HG02798 (cell line): ENCODE measurements around the gene RGS19.

Source experiments
- ATAC-seq: cut with Tn5 transposase; IDR thresholded peaks from one replicate; pipeline ENCODE4 v1.9.1; 2021; ENCODE audit warnings: mild to moderate bottlenecking; ENCODE audit not compliant: unreplicated experiment, poor library complexity

RGS19 gene

GRCh38 chr20:64037498-64038213, 41.7 kb downstream of the RGS19 start:
- ATAC-seq = no peak

GRCh38 chr20:64037199-64037497, 42.2 kb downstream of the RGS19 start:
- ATAC-seq = no peak

GRCh38 chr20:64036346-64037198, 42.7 kb downstream of the RGS19 start:
- no peak for ATAC-seq

GRCh38 chr20:64035933-64036345, 43.4 kb downstream of the RGS19 start, which contains the start of gene C20orf204:
Gene C20orf204 (plus strand): TSS chr20:64036182. CDS start chr20:64036324, 142 bp downstream.
- ATAC-seq = no peak

- ATAC-seq = no peak
Measured at GRCh38 chr20:64035066-64035932, 44.0 kb downstream of the RGS19 start.

GRCh38 chr20:64033981-64034493, 45.3 kb downstream of the RGS19 start:
- no peak for ATAC-seq

- no peak for ATAC-seq
Measured at GRCh38 chr20:64032706-64033624, 46.4 kb downstream of the RGS19 start.

GRCh38 chr20:64031822-64032314, 47.5 kb downstream of the RGS19 start:
- no peak for ATAC-seq

GRCh38 chr20:64030371-64031134, 48.8 kb downstream of the RGS19 start:
- no peak for ATAC-seq

GRCh38 chr20:64029293-64030117, 49.8 kb downstream of the RGS19 start:
- ATAC-seq = no peak

GRCh38 chr20:64027981-64028685, 51.2 kb downstream of the RGS19 start:
- ATAC-seq = no peak

- ATAC-seq = no peak
Measured at GRCh38 chr20:64025826-64026412, 53.4 kb downstream of the RGS19 start.

- ATAC-seq = no peak
Measured at GRCh38 chr20:64025101-64025825, 54.1 kb downstream of the RGS19 start.

GRCh38 chr20:64024141-64024990, 55.0 kb downstream of the RGS19 start:
- no peak for ATAC-seq
